ENCODE results near the gene EPN1. TPM values are rescaled to one million over a fixed set of nuclear protein-coding genes. Genes with fewer than 3 reads are reported as not detected.

Gene EPN1
- total and polyA plus RNA-seq, 9 of the 15 experiments (the other 6 are each of a cell fraction or from before 2014, with no cell fraction given) = 0.08 to 138 (median 12.7) TPM

- Histone ChIP-seq H3K9ac (ENCODE audit: insufficient read depth in 1 of 2, low read depth in 2 of 2, low read length in 2 of 2) (no peak overlapping the region), H3K79me2 (ENCODE audit: control insufficient read depth, insufficient read depth, low read length) (no peaks in the 10 kb centered on the region), H3K36me3 (ENCODE audit: control insufficient read depth, insufficient read depth, low read length) (no peaks in the 10 kb centered on the region), H2AFZ (ENCODE audit: low read depth, low read length) (no peak overlapping the region), H3K9me3 (replicated peaks; ENCODE audit: control insufficient read depth, insufficient read depth, low read depth, low read length) (peaks cover 4% of the 10 kb centered on the region; the same call in 1 of the 2 replicates), H3K27me3 (ENCODE audit: control insufficient read depth in 2 of 2, insufficient read depth in 2 of 2, low read length in 2 of 2) (peaks cover 11 to 46% of the 10 kb centered on the region in 2 experiments), H4K20me1 (replicated peaks; ENCODE audit: control insufficient read depth, insufficient read depth, low read length) (no peaks in the 10 kb centered on the region), H3K27ac (ENCODE audit: extremely low read depth, low read depth, low read length) (no peak overlapping the region), H3K4me2 (ENCODE audit: insufficient read depth, low read length) (no peak overlapping the region), H3K4me1 (replicated peaks in 1 of 2; ENCODE audit: control insufficient read depth in 2 of 2, insufficient read depth in 2 of 2, low read length in 2 of 2) (no peaks in the 10 kb centered on the region; a peak in 1 of 5 replicates), H3K4me3 (no peak overlapping the region), H3K9me1 (ENCODE audit: control insufficient read depth, insufficient read depth, low read length) (no peaks in the 10 kb centered on the region)
- in situ Hi-C loops (cut with MboI) = no loop called here
- ATAC-seq = no peak
- DNase-seq (ENCODE audit: extremely low read depth in 1 of 4, low spot score in 3 of 4) = no peak
- 2% methylated on average over 5 of the region's 5 CpGs for WGBS (ENCODE audit: insufficient coverage, low coverage, missing lambda C conversion rate)
- intact Hi-C loops (cut with micrococcal nuclease) = no loop called here
- no peak for FAIRE-seq
- CTCF ChIA-PET (ENCODE audit: low intra/inter-chr PET ratio) = no interaction called here
- no TSS peak for BruUV-seq (replicated peaks)
- POLR2A ChIA-PET = interaction anchor here (1.1 kb wide), 1 partner anchor 29 kb away, joined by 3 read pairs; no protein-coding TSS in a partner anchor
- TF ChIP-seq ZNF316 (IDR thresholded peaks at IDR 0.05) = no peak
- no peak for TF ChIP-seq BACH1 (tag; IDR thresholded peaks at IDR 0.05)
- no peak for TF ChIP-seq ZFP1 (CRISPR knock-in tag; IDR thresholded peaks at IDR 0.05)
- no peak for TF ChIP-seq HNRNPH1 (optimal IDR thresholded peaks at IDR 0.05; ENCODE audit: low read depth, low read length)
- TF ChIP-seq GABPB1 (CRISPR knock-in tag; IDR thresholded peaks at IDR 0.05) = no peak
- TF ChIP-seq SRSF1 (IDR thresholded peaks at IDR 0.05; ENCODE audit: low read depth, low read length) = no peak
These were observed 45.3 kb downstream of the EPN1 start for GRCh38 chr19:55720214-55720746.

- WGBS (ENCODE audit: insufficient coverage, low coverage, missing lambda C conversion rate) = 0% methylated on average over 3 of the region's 3 CpGs
- Histone ChIP-seq H3K27me3 (ENCODE audit: control insufficient read depth in 2 of 2, insufficient read depth in 2 of 2, low read length in 2 of 2) (peaks cover 13 to 49% of the 10 kb centered on the region in 2 experiments), H4K20me1 (replicated peaks; ENCODE audit: control insufficient read depth, insufficient read depth, low read length) (no peaks in the 10 kb centered on the region), H3K36me3 (ENCODE audit: control insufficient read depth, insufficient read depth, low read length) (no peaks in the 10 kb centered on the region), H3K4me2 (ENCODE audit: insufficient read depth, low read length) (no peak overlapping the region), H3K79me2 (ENCODE audit: control insufficient read depth, insufficient read depth, low read length) (no peaks in the 10 kb centered on the region), H3K4me1 (replicated peaks in 1 of 2; ENCODE audit: control insufficient read depth in 2 of 2, insufficient read depth in 2 of 2, low read length in 2 of 2) (no peaks in the 10 kb centered on the region; a peak in 1 of 5 replicates), H3K9ac (ENCODE audit: insufficient read depth in 1 of 2, low read depth in 2 of 2, low read length in 2 of 2) (no peak overlapping the region), H2AFZ (ENCODE audit: low read depth, low read length) (no peak overlapping the region), H3K4me3 (no peak overlapping the region), H3K9me1 (ENCODE audit: control insufficient read depth, insufficient read depth, low read length) (no peaks in the 10 kb centered on the region), H3K27ac (ENCODE audit: extremely low read depth, low read depth, low read length) (no peak overlapping the region), H3K9me3 (replicated peaks; ENCODE audit: control insufficient read depth, insufficient read depth, low read depth, low read length) (peaks cover 4% of the 10 kb centered on the region; the same call in 1 of the 2 replicates)
- ChIA-PET CTCF (ENCODE audit: low intra/inter-chr PET ratio) (no interaction called here), POLR2A (interaction anchor here (1.1 to 1.2 kb wide), 2 partner anchors 18 to 29 kb away, joined by 3 read pairs; no protein-coding TSS in a partner anchor)
- BruUV-seq (replicated peaks) = no TSS peak
- intact Hi-C loops (cut with micrococcal nuclease) = no loop called here
- ATAC-seq (no peak), FAIRE-seq (no peak), DNase-seq (ENCODE audit: extremely low read depth in 1 of 4, low spot score in 3 of 4) (no peak)
- in situ Hi-C loops (cut with MboI) = no loop called here
- TF ChIP-seq ZNF184 (CRISPR knock-in tag; IDR thresholded peaks at IDR 0.05) (peak; percentile 77; the same call in 1 of the 2 replicates), ZNF696 (CRISPR knock-in tag; conservative IDR thresholded peaks at IDR 0.05) (no peak), RBM25 (IDR thresholded peaks at IDR 0.05; ENCODE audit: low read depth, low read length, severe bottlenecking) (peak; percentile 5)
These were observed 45.8 kb downstream of the EPN1 start for GRCh38 chr19:55720801-55721200.
